HG02610 (cell line): ENCODE measurements around the gene RTP3.

Source experiments
- ATAC-seq: cut with Tn5 transposase; IDR thresholded peaks from one replicate; pipeline ENCODE4 v1.9.1; 2021; ENCODE audit warnings: mild to moderate bottlenecking, moderate library complexity; ENCODE audit not compliant: unreplicated experiment

RTP3 gene

DNA sequence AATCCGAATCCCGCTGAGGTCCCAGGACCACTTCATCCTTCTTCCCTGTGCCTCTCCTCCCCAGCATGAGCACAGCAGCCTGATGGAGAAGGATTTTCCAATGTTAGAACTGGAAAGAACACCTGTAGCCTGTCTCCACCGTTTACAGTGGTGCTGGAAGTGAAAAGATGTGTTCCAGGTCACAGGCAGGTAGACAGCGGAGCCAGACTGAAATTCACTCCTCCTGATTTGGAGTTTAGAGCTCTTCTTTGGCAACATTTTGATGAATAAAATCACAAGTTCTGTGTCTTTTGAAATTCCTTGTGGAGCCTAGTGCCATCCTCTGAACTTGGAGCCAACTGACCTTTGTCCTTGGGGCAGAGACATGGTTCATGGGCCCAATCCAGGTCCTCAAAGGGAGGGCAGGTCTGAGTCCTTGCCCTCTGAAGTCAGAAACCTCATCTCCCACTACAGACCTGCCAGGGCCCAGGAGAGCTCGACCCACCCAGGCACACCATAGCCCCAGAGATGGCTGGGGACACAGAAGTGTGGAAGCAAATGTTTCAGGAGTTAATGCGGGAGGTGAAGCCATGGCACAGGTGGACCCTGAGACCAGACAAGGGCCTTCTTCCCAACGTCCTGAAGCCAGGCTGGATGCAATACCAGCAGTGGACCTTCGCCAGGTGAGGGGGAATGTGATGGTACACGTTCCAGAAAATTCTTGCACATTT, at the start of gene RTP3:
Gene RTP3, plus strand, starts transcription at position 421 of the 710 bp plus-strand sequence. Its CDS starts 87 bp downstream, at position 508.
- no peak for ATAC-seq

DNA sequence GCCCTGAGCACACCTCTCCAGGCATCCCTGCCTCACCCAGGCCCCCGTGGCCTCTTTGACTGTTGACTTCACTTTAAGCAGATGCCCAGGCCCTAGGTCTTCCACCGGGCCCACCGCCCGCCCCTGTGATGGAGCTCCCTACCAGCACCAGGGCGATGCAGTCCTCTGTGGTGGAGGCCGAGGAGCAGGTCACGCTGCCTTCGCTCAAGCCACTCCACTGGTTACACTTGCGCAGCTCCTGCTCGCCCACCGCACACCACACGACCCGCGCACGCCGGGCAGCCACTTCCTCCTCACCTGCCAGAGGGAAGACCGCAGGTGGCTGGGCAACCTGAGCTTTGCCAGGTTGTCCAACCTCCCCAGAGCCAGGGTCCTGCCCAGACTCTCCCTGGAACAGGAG, 49.1 kb upstream of the RTP3 start:
- no peak for ATAC-seq

DNA sequence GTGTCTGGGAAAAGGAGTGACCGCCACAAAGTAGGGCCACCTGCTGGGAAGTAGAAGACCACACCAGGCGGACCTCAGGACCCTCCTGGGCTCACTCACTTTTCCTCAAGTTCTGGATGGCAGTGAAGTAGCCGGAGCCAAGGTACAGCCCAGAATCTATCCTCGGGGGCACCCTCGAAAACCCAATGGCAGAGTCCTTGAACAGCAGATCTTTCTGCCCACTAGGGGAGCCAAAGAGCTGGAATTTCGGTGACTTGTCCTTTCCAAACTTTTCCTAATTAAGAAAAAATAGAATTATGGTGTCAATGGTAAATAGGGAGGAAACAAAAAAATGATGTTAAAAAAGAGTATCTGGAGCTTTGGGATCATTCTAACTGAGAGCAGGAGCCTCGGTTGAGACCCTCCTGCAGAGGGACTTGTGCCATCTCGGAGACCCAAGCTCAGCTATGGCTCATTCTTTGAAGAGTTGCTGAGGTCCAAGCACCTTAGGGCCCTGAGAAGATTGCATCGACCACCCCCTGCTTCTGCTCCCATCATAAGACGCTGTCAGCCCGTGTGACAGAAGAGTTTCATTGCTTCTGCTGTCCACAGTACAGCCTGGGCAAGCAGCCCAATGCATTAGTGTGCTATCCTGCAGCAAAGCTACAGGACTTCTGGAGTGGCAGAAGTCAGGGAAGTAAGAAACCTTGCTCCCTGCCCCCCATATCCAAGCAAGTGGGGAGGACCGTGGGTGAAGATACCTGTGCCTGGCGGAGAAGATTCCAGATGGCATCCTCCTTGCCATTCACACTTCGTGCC, 47.8 kb upstream of the RTP3 start:
- ATAC-seq, result no peak

DNA sequence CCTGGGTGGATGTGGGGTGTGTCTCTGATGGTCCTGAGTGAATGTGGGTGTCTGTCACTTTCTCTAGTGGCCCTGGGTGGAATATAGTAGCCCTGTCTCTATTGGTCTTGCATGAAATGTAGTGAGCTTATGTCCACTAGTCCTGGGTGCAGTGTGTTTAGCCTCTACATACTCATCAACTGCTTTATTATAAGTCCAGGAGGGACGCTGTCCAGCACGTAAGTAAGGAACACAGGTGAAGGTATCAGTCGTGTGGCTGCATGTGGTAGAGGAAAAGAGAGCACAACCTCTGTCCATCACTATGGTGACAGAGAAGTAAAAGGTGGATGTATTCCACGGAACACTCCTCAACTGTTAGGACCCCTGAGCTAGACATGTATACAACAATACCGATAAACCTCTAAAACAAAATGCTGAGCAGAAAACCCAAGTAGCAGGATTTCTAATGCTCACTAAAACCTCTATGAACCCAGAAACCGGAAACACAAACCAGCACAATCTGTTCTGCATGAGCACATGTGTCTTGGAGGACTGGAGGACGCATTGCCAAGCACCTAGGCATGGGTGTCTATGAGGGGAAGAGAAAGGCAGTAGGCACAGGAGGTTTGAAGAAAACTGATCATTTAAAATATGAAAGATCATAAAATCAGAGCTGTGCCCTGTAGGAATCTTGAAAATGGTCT, 44.1 kb upstream of the RTP3 start:
- no peak for ATAC-seq

DNA sequence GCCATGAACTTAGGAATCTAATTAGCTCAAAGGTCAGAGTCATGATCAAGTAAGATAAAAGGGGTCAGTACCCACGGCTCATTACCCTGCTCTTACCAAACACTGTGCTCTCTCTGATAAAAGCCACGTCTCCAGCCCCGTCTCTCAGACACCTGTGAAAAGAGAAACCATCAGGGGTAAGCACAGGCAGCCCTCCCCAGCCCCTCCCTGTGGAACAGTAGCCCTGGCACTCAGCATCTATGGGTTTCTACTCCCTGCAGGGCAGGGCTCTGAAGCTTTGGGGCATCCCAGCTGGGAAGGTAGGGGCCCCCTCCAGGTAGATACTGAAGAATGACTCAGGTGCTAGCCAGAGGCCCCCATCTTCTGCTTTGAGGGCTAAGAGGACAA, 43.6 kb upstream of the RTP3 start:
- no peak for ATAC-seq

DNA sequence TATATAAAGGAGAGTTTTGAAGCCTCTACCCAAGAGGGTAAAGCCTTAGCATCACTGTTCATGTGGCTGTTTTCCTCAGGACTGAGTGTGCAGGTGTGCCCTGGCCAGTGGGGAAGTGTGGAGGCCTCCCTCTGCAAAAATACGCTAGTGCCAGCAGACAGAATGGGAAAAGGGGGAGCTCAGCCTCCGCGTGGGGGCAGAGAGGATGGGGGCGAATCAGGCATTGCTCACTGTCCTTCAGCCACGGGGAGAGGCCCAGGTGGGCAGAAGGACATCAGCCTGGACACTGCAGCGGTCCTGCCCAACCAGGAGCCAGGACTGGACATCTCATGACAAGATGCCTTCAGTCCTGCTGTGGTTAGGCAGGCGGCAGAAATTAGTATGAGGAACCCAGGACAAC, 43.2 kb upstream of the RTP3 start:
- ATAC-seq, result no peak

DNA sequence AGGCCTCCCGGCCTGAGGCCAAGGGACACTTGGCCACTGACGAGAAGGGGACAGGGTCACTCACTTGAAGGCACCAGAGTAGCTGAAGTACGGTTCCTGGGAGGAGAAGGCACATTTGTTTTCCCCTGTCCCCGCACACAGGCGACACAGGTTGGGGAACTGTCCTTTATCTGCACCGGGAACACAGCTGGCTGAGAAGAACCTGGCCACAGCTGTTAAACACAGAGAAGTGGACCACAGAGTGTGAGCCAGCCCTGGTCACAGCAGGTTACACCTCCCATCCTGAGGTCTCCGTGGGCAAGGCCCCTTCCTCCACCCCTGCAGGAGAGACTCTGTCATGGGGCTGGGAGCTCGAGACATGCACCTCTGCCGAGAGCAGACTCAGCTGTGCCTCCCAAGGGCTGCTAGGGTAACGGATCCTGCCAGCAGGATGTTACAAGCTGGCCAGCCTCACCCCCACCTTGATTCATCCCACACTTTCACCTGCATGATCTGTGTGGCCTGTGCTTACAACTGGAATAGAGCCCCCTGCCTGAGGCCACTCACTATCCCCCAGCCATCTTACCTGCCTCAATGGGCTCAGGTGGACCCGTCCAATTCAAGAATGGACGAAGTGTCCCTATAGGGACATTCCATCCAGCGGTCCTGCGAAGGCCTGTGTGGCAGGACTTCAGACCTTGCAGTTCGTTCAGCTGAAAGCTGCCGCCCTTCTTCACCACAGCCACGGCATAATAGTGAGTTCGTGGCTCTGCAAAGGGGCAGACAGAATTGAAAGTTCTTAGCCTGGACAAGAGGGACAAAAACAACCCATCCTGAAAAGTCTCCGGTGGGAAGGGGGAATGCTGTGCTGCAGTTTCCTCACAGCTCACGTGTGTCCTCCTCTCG, 42.3 kb upstream of the RTP3 start:
- no peak for ATAC-seq

DNA sequence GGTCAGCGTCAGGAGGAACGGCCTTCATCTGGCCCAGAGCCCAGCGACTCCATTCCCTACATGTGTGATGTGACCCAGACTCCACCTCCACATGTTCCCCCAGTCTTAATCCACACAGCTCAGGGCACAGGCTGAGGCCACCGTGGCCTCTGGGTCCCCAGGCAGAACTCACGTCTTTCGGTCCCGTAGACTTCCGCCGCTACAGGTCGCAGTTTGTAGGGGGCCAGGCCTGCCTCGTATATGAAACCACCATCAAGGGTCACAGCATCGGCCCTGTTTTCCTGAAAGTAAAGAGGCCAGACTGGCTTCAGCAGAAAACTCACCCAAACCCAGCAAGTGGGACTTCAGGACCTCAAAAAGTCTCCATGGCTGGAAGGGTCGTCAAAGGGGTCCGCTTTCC, 41.7 kb upstream of the RTP3 start:
- no peak for ATAC-seq

DNA sequence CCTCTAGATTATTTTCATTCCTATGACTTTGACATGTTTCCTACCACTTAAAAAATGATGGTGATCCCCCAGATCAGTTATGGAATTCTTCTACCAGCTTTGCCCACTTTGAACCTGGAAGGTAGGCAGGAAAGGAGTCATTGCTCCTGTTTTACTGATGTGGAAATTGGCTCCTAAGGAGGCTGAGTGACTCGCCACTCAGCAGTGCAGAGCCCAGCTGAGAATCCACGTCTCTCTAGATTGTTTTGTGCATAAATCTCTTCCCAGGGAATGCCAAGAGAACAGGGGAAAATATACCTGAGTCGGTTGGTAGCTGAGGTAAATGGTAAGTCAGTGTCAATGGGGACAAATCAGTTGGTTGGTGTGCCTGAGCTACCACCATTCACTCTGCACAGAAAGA, 37.7 kb upstream of the RTP3 start:
- ATAC-seq, result no peak

DNA sequence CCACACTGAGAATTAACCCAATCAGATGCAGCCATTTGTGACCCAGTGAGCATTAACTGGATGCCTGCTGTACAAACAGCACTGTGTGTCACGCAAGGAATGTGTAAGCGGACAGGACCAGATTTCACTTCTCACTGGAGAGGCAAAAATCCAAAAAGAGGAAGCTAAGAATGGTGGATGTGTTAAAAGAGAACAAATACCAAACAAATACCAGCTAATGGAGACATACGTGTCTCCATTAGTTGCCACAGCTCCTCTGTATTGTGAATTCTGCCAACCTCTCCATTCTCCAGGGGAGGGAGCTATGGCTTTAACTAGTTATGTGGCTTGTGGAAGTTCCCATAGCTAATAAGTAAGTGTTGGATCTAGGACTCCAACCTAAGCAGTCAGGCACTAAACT, 35.7 kb upstream of the RTP3 start:
- no peak for ATAC-seq

DNA sequence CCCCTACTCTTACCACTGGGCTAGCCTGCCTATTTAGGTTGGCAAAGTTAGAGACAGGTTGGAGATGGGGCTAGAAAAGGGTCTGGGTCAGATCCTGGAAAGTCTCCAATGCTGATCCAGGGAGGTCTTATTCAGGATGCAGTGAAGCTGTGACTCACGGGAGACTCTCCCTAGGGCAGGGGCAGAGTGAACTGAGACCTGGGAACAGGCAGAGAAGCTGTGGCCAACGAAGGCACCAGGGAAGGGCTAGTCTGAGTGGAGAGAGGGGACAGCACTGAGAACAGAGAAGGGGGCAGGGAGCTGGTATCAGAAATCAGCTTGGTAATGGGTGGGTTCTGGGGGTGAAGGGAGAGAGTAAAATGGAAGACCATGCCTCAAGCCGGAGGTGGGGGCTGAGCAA, 35.3 kb upstream of the RTP3 start:
- no peak for ATAC-seq

DNA sequence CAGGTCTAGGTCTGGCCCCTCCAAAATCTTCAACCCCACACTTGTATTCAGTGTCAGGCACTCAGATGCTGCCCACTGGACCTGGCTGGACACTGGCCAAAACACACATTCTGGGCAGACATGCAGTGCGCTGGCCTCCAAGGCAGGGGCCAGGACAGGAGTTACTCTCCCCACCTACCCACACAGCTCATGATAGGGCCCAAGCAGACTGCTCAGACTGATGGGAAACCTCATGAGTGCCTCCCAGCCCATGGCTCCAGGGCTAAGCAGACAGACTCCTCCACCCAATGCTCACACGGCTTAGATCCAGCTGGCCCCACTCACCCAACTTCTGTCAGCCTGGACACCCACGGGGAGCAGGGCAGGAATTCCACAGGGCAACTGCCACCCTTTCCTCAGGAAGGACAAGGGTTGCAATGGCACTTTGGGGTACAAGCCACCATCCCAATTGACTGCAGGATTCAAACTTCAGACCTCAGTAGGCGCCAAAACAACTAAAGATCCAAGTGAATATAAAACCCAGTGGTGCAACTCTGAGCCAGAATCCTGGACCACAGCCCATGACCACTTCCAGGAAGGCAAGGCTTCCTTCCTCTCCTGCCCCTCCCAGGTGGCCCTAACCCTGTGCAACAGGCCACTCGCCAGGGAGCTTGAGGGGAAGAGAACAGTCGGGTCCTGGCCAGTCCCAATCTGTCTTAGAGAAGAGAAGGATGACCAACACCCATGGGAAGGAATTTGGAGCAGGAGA, 34.5 kb upstream of the RTP3 start:
- ATAC-seq, result no peak

DNA sequence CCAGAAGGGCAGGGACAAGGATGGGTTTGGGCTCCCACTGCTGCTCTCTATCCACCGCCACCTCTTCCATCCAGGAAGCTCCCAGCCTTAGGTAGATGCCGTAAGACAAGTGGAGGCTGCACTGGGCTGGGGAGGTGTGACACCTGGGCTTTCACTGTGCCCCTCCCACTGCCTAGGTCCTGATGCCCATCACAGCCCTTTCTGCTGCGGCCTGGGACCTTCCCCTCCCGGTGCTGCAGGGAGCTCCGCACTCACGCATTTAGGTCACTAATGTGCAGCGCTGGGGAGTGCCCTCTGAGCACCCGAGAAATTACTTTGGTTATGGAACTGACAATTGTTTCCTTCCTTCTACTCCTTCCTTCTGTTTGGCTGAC, 33.9 kb upstream of the RTP3 start:
- ATAC-seq, result no peak

DNA sequence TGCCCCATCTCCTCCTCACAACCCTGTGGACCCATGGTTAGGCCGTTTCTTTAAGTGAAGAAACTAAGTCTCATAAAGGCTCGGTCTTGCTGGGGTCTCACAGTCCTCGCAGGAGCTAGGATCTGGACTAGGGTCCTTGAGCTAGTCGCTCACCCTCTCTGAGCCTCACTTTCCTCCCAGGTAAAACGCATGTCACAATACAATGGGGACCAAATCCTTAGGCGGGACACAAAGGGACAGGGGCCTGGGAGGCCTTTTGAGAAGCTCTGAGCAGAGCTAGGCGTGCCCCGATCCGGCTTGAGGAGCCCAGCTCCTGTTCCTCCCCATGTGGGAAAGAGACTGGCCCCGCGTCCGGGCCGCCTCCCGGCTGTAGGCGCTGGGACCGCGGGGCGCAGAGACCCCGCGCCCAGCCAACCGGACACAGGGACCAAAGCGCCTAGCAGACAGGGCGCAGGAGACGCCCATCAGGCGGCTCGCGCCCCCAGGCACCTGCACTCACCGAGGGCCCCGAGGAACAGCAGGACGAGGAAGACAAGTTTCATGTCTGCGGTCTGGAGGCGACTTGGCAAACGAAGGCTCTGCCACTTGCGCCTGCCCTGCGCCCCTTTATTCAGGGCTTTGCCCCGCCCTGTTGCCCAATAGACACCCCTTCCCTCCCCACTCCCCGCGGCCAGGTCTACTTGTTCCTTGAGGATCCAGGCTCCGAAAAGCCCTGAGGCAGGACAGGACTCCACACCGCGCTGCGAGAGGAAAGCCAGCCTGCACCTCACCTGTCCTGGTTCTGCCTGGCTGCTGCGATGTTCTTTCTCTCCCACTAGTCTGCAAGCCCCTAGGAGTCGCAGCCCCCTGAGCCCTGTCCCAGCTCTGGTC, 33.2 kb upstream of the RTP3 start, which contains the start of gene LTF:
Gene LTF, minus strand, starts transcription at position 580 of the 870 bp plus-strand sequence. Its CDS starts 38 bp downstream, at position 542.
- no peak for ATAC-seq

DNA sequence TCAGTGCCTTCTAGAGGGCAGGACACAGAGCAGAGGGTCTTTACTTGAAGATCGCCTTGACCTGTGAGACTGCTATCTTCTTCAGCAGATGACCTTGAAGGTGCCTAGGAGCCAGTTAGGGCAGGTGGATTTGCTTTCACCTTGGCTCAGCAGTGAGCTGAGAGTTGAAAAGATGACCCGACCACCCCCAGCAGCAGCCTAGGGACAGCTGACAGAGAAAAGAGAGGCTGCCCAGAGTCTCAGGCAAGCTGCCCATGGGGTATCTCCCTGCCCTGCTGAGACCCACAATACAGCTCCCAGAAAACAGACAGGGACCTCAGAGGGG, 32.6 kb upstream of the RTP3 start:
- no peak for ATAC-seq

DNA sequence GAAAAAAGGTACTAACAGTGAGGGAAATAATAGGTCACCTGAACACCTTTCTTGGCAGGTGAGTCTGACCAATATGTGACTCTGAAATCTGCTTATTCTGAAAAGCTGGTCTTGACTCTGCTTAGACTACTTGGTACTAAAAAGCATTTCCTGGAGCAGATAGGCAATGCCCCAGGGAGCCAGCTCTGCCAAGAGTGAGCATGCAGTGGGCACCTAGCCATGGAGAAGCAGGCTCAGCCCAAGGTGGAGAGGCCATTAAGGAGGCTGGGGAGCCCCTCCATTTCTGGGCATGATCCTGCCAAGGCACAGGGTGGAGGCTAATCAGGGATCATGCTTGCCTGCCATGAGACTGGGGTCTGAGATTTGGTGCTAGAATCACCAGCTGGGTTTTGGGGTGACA, 31.5 kb upstream of the RTP3 start:
- ATAC-seq, result no peak

DNA sequence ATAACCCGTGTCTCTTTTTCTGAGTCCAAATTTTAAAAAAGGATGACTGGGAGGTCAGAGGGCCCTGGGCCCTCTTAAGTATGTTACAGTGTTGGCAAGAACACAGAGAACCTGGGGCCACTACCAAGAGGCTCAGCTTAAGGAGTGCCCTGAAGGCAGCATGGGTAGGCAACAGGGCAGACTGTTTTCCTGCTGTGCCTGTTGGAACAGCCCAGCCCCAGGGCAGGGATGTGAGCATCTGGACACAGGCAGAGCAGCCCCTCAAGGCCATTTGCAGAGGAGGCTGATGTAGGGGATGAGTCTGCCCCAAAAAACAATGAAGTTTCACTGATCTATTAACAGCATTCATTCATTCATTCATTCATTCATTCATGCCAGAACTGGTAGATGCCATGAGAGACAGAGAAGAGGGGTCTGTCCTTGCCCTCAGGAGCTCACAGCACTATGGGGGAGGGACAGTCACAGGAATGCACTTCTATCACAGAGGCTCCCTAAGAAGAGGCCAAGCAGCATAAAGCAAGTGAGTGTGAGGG, 30.8 kb upstream of the RTP3 start:
- ATAC-seq, result no peak

DNA sequence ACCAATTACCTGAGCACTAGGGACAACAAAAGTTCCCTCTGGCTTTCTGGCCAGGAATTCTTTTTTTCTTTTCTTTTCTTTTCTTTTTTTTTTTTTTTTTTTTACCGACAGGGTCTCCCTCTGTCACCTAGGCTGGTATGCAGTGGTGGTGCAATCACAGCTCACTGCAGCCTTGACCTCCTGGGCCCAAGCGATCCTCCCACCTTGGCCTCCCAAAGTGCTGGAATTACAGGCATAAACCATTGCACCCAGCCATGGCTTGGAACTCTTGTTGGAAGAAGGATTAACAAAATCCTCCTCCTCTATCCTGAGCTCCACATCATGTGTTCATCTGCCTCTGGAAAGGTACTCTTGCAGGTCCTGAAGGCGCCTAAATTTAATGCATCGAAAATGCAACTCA, 30.2 kb upstream of the RTP3 start:
- ATAC-seq, result no peak
